Astrocyte (in vitro differentiated cells and primary cell): ENCODE measurements around the gene TPM3. TPM values are rescaled to one million over a fixed set of nuclear protein-coding genes. Genes with fewer than 3 reads are reported as not detected.

ENCODE experiments used
- DNase-seq: peaks from one replicate; pipeline ENCODE4 v3.0.0-alpha.2; 2010; ENCODE audit warnings: low read depth
- FAIRE-seq: peaks from 2 replicates; lab custom pipeline; 2011; peaks lifted over from hg19 to GRCh38; lab: Jason Lieb, UNC
- H2AFZ ChIP-seq: 2 replicates; pipeline ENCODE4 v1.6.0; 2012; ENCODE audit warnings: low read depth, low read length, inconsistent platforms
- H3K27ac ChIP-seq: 2 replicates; pipeline ENCODE4 v1.5.1; 2011; ENCODE audit warnings: low read depth, low read length, inconsistent platforms
- H3K27me3 ChIP-seq: 2 replicates; pipeline ENCODE4 v1.6.0; 2011; ENCODE audit warnings: low read length, inconsistent platforms; ENCODE audit not compliant: insufficient read depth
- H3K36me3 ChIP-seq: 2 replicates; pipeline ENCODE4 v1.5.1; 2011; ENCODE audit warnings: low read length, inconsistent platforms; ENCODE audit not compliant: insufficient read depth
- H3K4me1 ChIP-seq: 2 replicates; pipeline ENCODE4 v1.5.1; 2011; ENCODE audit warnings: low read length, inconsistent platforms; ENCODE audit not compliant: insufficient read depth
- H3K4me2 ChIP-seq: 2 replicates; pipeline ENCODE4 v1.6.0; 2012; ENCODE audit warnings: low read length, inconsistent platforms
- H3K4me3 ChIP-seq: 2 replicates; pipeline ENCODE4 v1.5.1; 2011; ENCODE audit warnings: low read depth, mild to moderate bottlenecking, low read length, inconsistent platforms; ENCODE audit not compliant: insufficient read depth
- H3K79me2 ChIP-seq: 2 replicates; pipeline ENCODE4 v1.6.0; 2012; ENCODE audit warnings: mild to moderate bottlenecking, low read length, inconsistent platforms; ENCODE audit not compliant: insufficient read depth
- H3K9ac ChIP-seq: 2 replicates; pipeline ENCODE4 v1.6.0; 2012; ENCODE audit warnings: mild to moderate bottlenecking, low read length, inconsistent platforms
- H3K9me3 ChIP-seq: 2 replicates; pipeline ENCODE4 v1.5.1; 2012; ENCODE audit warnings: low read depth, mild to moderate bottlenecking, low read length, inconsistent platforms; ENCODE audit not compliant: insufficient read depth
- H4K20me1 ChIP-seq: 2 replicates; pipeline ENCODE4 v1.6.0; 2012; ENCODE audit warnings: low read length, inconsistent platforms; ENCODE audit not compliant: insufficient read depth
- H3K27ac Mint-ChIP-seq: one replicate; pipeline ENCODE4 v1.8.0; 2021; ENCODE audit warnings: mild to moderate bottlenecking, mixed read lengths; ENCODE audit not compliant: unreplicated experiment
- H3K27me3 Mint-ChIP-seq: one replicate; pipeline ENCODE4 v1.8.0; 2021; ENCODE audit warnings: low read depth, mixed read lengths; ENCODE audit not compliant: unreplicated experiment
- H3K36me3 Mint-ChIP-seq: one replicate; pipeline ENCODE4 v1.8.0; 2021; ENCODE audit warnings: low read depth, mixed read lengths; ENCODE audit not compliant: unreplicated experiment
- H3K4me1 Mint-ChIP-seq: one replicate; pipeline ENCODE4 v1.8.0; 2021; ENCODE audit warnings: low read depth, mixed read lengths; ENCODE audit not compliant: unreplicated experiment
- H3K4me3 Mint-ChIP-seq: one replicate; pipeline ENCODE4 v1.8.0; 2021; ENCODE audit warnings: mild to moderate bottlenecking, moderate library complexity, mixed read lengths; ENCODE audit not compliant: unreplicated experiment
- H3K9me3 Mint-ChIP-seq: one replicate; pipeline ENCODE4 v1.8.0; 2021; ENCODE audit warnings: mild to moderate bottlenecking, mixed read lengths; ENCODE audit not compliant: unreplicated experiment
- CTCF ChIP-seq: IDR thresholded peaks from 2 replicates; pipeline ENCODE4 v1.5.1; 2011; ENCODE audit warnings: low read depth, mild to moderate bottlenecking, inconsistent platforms, low read length, moderate library complexity; ENCODE audit not compliant: insufficient read depth
- EZH2 ChIP-seq: IDR thresholded peaks from 2 replicates; pipeline ENCODE4 v1.6.1; 2012; ENCODE audit warnings: mild to moderate bottlenecking, low read length, inconsistent platforms; ENCODE audit not compliant: insufficient read depth
- total RNA-seq: library from RNA; stranded (reverse); gene quantifications from 2 replicates; pipeline ENCODE4 v1.2.1, GENCODE V29; 2021

The TPM3 gene
- total RNA-seq, 1 donor from 2014 or later: 687 TPM

- no peaks in the 10 kb centered on the region for H3K27me3 ChIP-seq
- TF ChIP-seq CTCF (peak; percentile 39), EZH2 (no peak)
- Mint-ChIP-seq H3K4me3 (no peak overlapping the region), H3K4me1 (peaks cover 7% of the 10 kb centered on the region), H3K36me3 (no peaks in the 10 kb centered on the region), H3K27ac (no peak overlapping the region), H3K27me3 (no peaks in the 10 kb centered on the region), H3K9me3 (no peaks in the 10 kb centered on the region)
- no peaks in the 10 kb centered on the region for H3K9me3 ChIP-seq
- no peak overlapping the region for H3K9ac ChIP-seq
- DNase-seq (no peak), FAIRE-seq (no peak)
- no peaks in the 10 kb centered on the region for H3K4me1 ChIP-seq
- no peak overlapping the region for H3K27ac ChIP-seq
- no peak overlapping the region for H3K4me3 ChIP-seq
- H4K20me1 ChIP-seq: no peaks in the 10 kb centered on the region
- no peaks in the 10 kb centered on the region for H3K79me2 ChIP-seq
- H3K36me3 ChIP-seq: no peaks in the 10 kb centered on the region
- no peak overlapping the region for H3K4me2 ChIP-seq
- H2AFZ ChIP-seq: no peak overlapping the region
These were observed 45.9 kb downstream of the TPM3 start for GRCh38 chr1:154145986-154146385.

GRCh38 chr1:154142358-154142757 lies 49.5 kb downstream of the TPM3 start:
- H3K4me1 Mint-ChIP-seq: peaks cover 5% of the 10 kb centered on the region
- FAIRE-seq: no peak

More at GRCh38 chr1:154142358-154142757, 49.5 kb downstream of the TPM3 start:
- H3K36me3 Mint-ChIP-seq: no peaks in the 10 kb centered on the region
- no peak overlapping the region for H3K4me3 Mint-ChIP-seq
- Histone ChIP-seq H4K20me1 (no peaks in the 10 kb centered on the region), H3K4me2 (no peak overlapping the region), H3K9me3 (no peaks in the 10 kb centered on the region), H3K27me3 (no peaks in the 10 kb centered on the region), H3K36me3 (no peaks in the 10 kb centered on the region), H3K9ac (no peak overlapping the region), H2AFZ (no peak overlapping the region), H3K27ac (no peak overlapping the region), H3K79me2 (no peaks in the 10 kb centered on the region), H3K4me3 (no peak overlapping the region), H3K4me1 (no peaks in the 10 kb centered on the region)
- no peak for DNase-seq
- H3K27ac Mint-ChIP-seq: no peak overlapping the region
- H3K27me3 Mint-ChIP-seq: no peaks in the 10 kb centered on the region
- H3K9me3 Mint-ChIP-seq: no peaks in the 10 kb centered on the region
- TF ChIP-seq EZH2: no peak
- TF ChIP-seq CTCF: no peak
